ENCODE results near the gene P3H4. TPM values are rescaled to one million over a fixed set of nuclear protein-coding genes. Genes with fewer than 3 reads are reported as not detected.

The P3H4 gene
- total and polyA plus RNA-seq, 10 of the 15 experiments (the other 5 are each of a cell fraction or from before 2014, with no cell fraction given) = 0.32 to 1.1 (median 0.64) TPM; not detected in 1

GRCh38 chr17:41786227-41787020 lies 25.3 kb downstream of the P3H4 start, which contains the start of gene JUP (continued):
- no peak for TF ChIP-seq HDAC2 (IDR thresholded peaks at IDR 0.05)
- TF ChIP-seq ZBTB11 (CRISPR knock-in tag; IDR thresholded peaks at IDR 0.05) = no peak
- TF ChIP-seq STAT3 (IDR thresholded peaks at IDR 0.05; ENCODE audit: low read depth, low read length) = no peak
- TF ChIP-seq SIX5 (IDR thresholded peaks at IDR 0.05; ENCODE audit: low read depth, low read length, severe bottlenecking) = no peak
- TF ChIP-seq MEF2B (IDR thresholded peaks at IDR 0.05; ENCODE audit: partially characterized antibody, poor library complexity, severe bottlenecking) = no peak
- TF ChIP-seq NR2C1 (IDR thresholded peaks at IDR 0.05) = no peak
- peak; percentile 96 for TF ChIP-seq PBX3 (IDR thresholded peaks at IDR 0.05; ENCODE audit: insufficient replicate concordance, low read depth, low read length)
- TF ChIP-seq ZNF217 (IDR thresholded peaks at IDR 0.05) = peak; percentile 49; the same call in 1 of the 2 replicates
- no peak for TF ChIP-seq MXI1 (IDR thresholded peaks at IDR 0.05; ENCODE audit: low read depth, low read length)
- no peak for TF ChIP-seq SREBF2 (IDR thresholded peaks at IDR 0.05; ENCODE audit: low read length)
- TF ChIP-seq, protein P1, sequence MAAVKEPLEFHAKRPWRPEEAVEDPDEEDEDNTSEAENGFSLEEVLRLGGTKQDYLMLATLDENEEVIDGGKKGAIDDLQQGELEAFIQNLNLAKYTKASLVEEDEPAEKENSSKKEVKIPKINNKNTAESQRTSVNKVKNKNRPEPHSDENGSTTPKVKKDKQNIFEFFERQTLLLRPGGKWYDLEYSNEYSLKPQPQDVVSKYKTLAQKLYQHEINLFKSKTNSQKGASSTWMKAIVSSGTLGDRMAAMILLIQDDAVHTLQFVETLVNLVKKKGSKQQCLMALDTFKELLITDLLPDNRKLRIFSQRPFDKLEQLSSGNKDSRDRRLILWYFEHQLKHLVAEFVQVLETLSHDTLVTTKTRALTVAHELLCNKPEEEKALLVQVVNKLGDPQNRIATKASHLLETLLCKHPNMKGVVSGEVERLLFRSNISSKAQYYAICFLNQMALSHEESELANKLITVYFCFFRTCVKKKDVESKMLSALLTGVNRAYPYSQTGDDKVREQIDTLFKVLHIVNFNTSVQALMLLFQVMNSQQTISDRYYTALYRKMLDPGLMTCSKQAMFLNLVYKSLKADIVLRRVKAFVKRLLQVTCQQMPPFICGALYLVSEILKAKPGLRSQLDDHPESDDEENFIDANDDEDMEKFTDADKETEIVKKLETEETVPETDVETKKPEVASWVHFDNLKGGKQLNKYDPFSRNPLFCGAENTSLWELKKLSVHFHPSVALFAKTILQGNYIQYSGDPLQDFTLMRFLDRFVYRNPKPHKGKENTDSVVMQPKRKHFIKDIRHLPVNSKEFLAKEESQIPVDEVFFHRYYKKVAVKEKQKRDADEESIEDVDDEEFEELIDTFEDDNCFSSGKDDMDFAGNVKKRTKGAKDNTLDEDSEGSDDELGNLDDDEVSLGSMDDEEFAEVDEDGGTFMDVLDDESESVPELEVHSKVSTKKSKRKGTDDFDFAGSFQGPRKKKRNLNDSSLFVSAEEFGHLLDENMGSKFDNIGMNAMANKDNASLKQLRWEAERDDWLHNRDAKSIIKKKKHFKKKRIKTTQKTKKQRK (IDR thresholded peaks at IDR 0.05; ENCODE audit: low read depth, low read length) = peak; percentile 93
- peak; percentile 82 for TF ChIP-seq SMARCA5 (IDR thresholded peaks at IDR 0.05)
- TF ChIP-seq ZBED1 (IDR thresholded peaks at IDR 0.05; ENCODE audit: borderline replicate concordance) = no peak
- TF ChIP-seq ESRRA (IDR thresholded peaks at IDR 0.05; ENCODE audit: low read length) = no peak
- TF ChIP-seq HCFC1 (IDR thresholded peaks at IDR 0.05; ENCODE audit: low read length) = no peak
- TF ChIP-seq ZNF384 (IDR thresholded peaks at IDR 0.05; ENCODE audit: borderline replicate concordance, low read depth, low read length) = no peak
- TF ChIP-seq POLR2A (IDR thresholded peaks at IDR 0.05; ENCODE audit: low read depth, low read length) = peak; percentile 74
- TF ChIP-seq RELA (IDR thresholded peaks at IDR 0.05; ENCODE audit: borderline replicate concordance, partially characterized antibody) = peak; percentile 15
- TF ChIP-seq FOS (IDR thresholded peaks at IDR 0.05; ENCODE audit: borderline replicate concordance, extremely low read depth, insufficient read length) = peak; percentile 71
- no peak for TF ChIP-seq RCOR1 (conservative IDR thresholded peaks at IDR 0.05; ENCODE audit: low read depth, low read length)
- TF ChIP-seq NR2F1 (conservative IDR thresholded peaks at IDR 0.05) = peak; percentile 45
- TF ChIP-seq CHD2 (IDR thresholded peaks at IDR 0.05; ENCODE audit: borderline replicate concordance, low read depth, low read length) = peak; percentile 91
- no peak for TF ChIP-seq EGR1 (IDR thresholded peaks at IDR 0.05; ENCODE audit: borderline replicate concordance in 1 of 2, low read depth in 2 of 2, low read length in 2 of 2)
- no peak for TF ChIP-seq ATF7 (IDR thresholded peaks at IDR 0.05; ENCODE audit: low read depth)
- no peak for TF ChIP-seq SMAD5 (IDR thresholded peaks at IDR 0.05; ENCODE audit: low read depth)

All from GM12878 (cell line).